OCI-LY3 (cell line): ENCODE results near the gene SOWAHA.

Experiments used
- H2AFZ ChIP-seq: fragments of 200-600, 300-600 bp; shearing (Covaris generic); 2 replicates; pipeline ENCODE4 v1.6.0; 2014; ENCODE audit warnings: antibody characterized with exemption, low read depth, low read length
- H3K27ac ChIP-seq: fragments of 200-600, 300-600 bp; sonication (generic); 2 replicates; pipeline ENCODE4 v1.5.1; 2014; ENCODE audit warnings: mild to moderate bottlenecking, low read length, moderate library complexity, mixed read lengths
- H3K27me3 ChIP-seq: fragments of 200-600, 300-600 bp; sonication (generic); 2 replicates; pipeline ENCODE4 v1.6.1; 2014; ENCODE audit warnings: low read depth, low read length, mixed read lengths
- H3K36me3 ChIP-seq: fragments of 200-600, 300-600 bp; sonication (generic); replicated peaks from 2 replicates; pipeline ENCODE3; 2014; ENCODE audit warnings: low read depth, low read length, mixed read lengths
- H3K4me1 ChIP-seq: fragments of 300-600, 200-600 bp; sonication (generic); 2 replicates; pipeline ENCODE4 v1.6.1; 2014; ENCODE audit warnings: low read length, mixed read lengths
- H3K4me2 ChIP-seq: fragments of 200-600, 300-600 bp; sonication (generic); 2 replicates; pipeline ENCODE4 v1.6.1; 2014; ENCODE audit warnings: low read length, mixed read lengths
- H3K4me3 ChIP-seq: fragments of 300-600, 200-600 bp; sonication (generic); 2 replicates; pipeline ENCODE4 v1.5.1; 2014; ENCODE audit warnings: antibody characterized with exemption, mild to moderate bottlenecking, low read length, moderate library complexity
- H3K79me2 ChIP-seq: fragments of 300-600, 200-600 bp; shearing (Covaris generic); 2 replicates; pipeline ENCODE4 v1.6.1; 2014; ENCODE audit warnings: mild to moderate bottlenecking, low read length, mixed read lengths
- H3K9ac ChIP-seq: fragments of 300-600, 200-600 bp; shearing (Covaris generic); 2 replicates; pipeline ENCODE4 v1.6.0; 2014; ENCODE audit warnings: mild to moderate bottlenecking, low read length, moderate library complexity
- H3K9me3 ChIP-seq: fragments of 200-600, 300-600 bp; shearing (Covaris generic); 2 replicates; pipeline ENCODE4 v1.6.1; 2014; ENCODE audit warnings: low read length, mixed read lengths; ENCODE audit not compliant: insufficient read depth
- H4K20me1 ChIP-seq: fragments of 200-600, 300-600 bp; sonication (generic); 2 replicates; pipeline ENCODE4 v1.6.1; 2016; ENCODE audit warnings: low read length, mixed read lengths; ENCODE audit not compliant: insufficient read depth
- CTCF ChIP-seq: fragments of 200-600, 300-600 bp; sonication (generic); IDR thresholded peaks from 2 replicates; pipeline ENCODE4 v1.5.1; 2014; ENCODE audit warnings: antibody characterized with exemption, low read length, low read depth
- EZH2phosphoT487 ChIP-seq: fragments of 200-600 bp; shearing (Covaris generic); IDR thresholded peaks from 2 replicates; pipeline ENCODE4 v1.6.1; 2018; ENCODE audit warnings: antibody characterized with exemption, mixed run types, low read depth

SOWAHA gene

GRCh38 chr5:132788508-132788907, 24.6 kb upstream of the SOWAHA start:
- no peaks in the 10 kb centered on the region for H3K9me3 ChIP-seq
- H2AFZ ChIP-seq, result no peak overlapping the region
- no peak overlapping the region for H3K4me3 ChIP-seq
- H3K27me3 ChIP-seq, result no peaks in the 10 kb centered on the region
- no peak overlapping the region for H3K27ac ChIP-seq
- no peak overlapping the region for H3K4me2 ChIP-seq
- H3K9ac ChIP-seq, result no peak overlapping the region
- TF ChIP-seq EZH2phosphoT487, result no peak
- no peak for TF ChIP-seq CTCF
- H3K4me1 ChIP-seq, result peaks cover 12% of the 10 kb centered on the region
- no peaks in the 10 kb centered on the region for H3K36me3 ChIP-seq
- no peaks in the 10 kb centered on the region for H3K79me2 ChIP-seq
- no peaks in the 10 kb centered on the region for H4K20me1 ChIP-seq

DNA sequence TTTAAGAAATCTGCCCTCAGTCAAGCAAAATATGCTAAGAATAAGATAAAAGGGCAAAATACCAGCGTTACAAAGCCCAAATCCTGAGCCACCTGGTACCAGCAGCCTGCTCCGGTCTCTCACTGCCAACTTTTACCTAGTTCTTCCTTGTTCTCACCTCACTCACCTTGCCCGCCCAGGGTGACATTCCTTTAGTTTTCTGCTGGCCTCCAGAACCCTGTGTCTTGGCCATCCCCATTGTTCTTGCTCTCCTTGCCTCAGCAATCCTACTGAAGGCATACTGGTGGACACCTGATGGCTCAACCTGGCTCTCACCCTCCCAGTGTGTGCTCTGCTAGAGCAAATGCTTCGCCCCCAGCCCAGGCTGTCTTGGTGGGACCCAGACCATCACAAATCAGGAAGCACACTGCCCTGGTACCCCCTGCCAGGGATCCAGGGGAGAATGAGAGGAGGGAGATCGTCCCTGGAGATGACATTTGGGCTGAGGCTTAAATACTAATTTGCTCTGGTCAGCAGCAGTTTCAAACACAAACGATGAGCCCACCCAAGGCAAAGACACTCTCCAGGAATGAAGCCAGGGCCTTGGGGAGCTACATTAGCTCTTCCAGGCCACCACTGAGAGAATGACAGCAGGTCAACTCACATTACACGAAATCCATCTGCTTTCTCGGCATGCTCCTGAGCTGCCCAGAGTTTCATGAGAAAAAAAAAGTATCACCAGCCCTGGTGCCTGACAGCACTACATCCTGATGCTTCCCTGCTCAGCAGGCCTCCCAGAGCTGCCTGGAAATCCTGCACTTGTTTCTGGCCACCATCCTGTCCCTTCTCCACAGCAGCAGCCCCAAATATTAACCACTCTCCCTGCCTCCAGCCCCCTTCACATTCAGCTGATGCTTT, 23.9 kb upstream of the SOWAHA start:
- Histone ChIP-seq H3K9me3 (no peaks in the 10 kb centered on the region), H3K27ac (no peak overlapping the region), H3K4me1 (peaks cover 12% of the 10 kb centered on the region), H3K9ac (no peak overlapping the region), H3K79me2 (no peaks in the 10 kb centered on the region), H3K4me3 (no peak overlapping the region), H3K4me2 (no peak overlapping the region), H3K27me3 (no peaks in the 10 kb centered on the region), H3K36me3 (no peaks in the 10 kb centered on the region), H2AFZ (no peak overlapping the region), H4K20me1 (no peaks in the 10 kb centered on the region)
- TF ChIP-seq CTCF (no peak), EZH2phosphoT487 (no peak)

DNA sequence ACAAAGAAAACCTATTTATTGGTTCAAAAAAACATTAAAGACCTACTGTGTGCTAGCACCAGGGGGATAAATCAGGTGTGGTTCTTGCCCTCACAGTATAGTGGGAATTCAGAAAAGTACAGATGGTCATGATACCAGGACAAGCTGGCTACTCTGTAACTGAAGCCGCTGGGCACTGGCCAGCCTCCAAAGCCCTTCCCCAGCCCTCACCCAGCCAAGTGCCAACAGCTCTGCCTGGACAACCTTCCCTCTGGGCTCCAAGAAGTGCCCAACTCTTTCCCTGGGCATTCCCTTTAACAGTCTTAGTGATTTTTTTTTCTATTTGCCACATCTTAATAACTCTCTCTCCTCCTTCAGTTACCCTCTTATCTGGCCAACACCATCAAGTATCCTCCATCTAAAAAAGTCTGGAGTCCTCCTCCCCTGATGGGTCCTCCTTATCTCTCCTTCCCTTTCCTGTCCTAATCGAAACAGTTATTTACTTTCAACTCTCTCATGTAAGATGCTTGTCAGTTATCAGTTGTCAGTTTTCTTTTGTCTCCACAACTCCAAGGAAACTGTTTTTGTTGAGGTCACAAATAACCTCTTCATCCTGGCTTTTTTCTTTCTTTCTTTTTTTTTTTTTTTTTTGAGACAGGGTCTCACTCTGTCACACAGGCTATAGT, 22.8 kb upstream of the SOWAHA start:
- TF ChIP-seq EZH2phosphoT487, result no peak
- TF ChIP-seq CTCF, result no peak
- no peaks in the 10 kb centered on the region for H3K9me3 ChIP-seq

GRCh38 chr5:132791026-132791425, 22.1 kb upstream of the SOWAHA start:
- H3K4me2 ChIP-seq, result no peak overlapping the region
- no peaks in the 10 kb centered on the region for H4K20me1 ChIP-seq
- H3K9ac ChIP-seq, result no peak overlapping the region
- H3K9me3 ChIP-seq, result no peaks in the 10 kb centered on the region
- no peak overlapping the region for H2AFZ ChIP-seq
- H3K4me1 ChIP-seq, result peaks cover under 1% of the 10 kb centered on the region; the same call in 1 of the 2 replicates
- no peak for TF ChIP-seq EZH2phosphoT487
- no peak for TF ChIP-seq CTCF
- H3K4me3 ChIP-seq, result no peak overlapping the region
- no peaks in the 10 kb centered on the region for H3K79me2 ChIP-seq
- no peaks in the 10 kb centered on the region for H3K27me3 ChIP-seq
- no peak overlapping the region for H3K27ac ChIP-seq
- no peaks in the 10 kb centered on the region for H3K36me3 ChIP-seq

More for the DNA sequence above, 22.8 kb upstream of the SOWAHA start:
- H2AFZ ChIP-seq, result no peak overlapping the region
- no peak overlapping the region for H3K9ac ChIP-seq
- no peaks in the 10 kb centered on the region for H3K36me3 ChIP-seq
- H3K27ac ChIP-seq, result no peak overlapping the region
- H3K27me3 ChIP-seq, result no peaks in the 10 kb centered on the region
- H3K4me3 ChIP-seq, result no peak overlapping the region
- H4K20me1 ChIP-seq, result no peaks in the 10 kb centered on the region
- no peak overlapping the region for H3K4me2 ChIP-seq
- H3K4me1 ChIP-seq, result peaks cover 7% of the 10 kb centered on the region
- no peaks in the 10 kb centered on the region for H3K79me2 ChIP-seq
